A549 (cell line): ENCODE results near the gene ICAM5. TPM values are rescaled to one million over a fixed set of nuclear protein-coding genes. Genes with fewer than 3 reads are reported as not detected.

ENCODE experiments used
- ATAC-seq, 2 experiments: fragments of 200-7000 bp in 1 of 2; fragments of >200 bp in 1 of 2; cut with Nextera tagmentation in 1 of 2; cut with Tn5 transposase in 1 of 2; 3 replicates each; pipeline versions ENCODE4 v1.8.0 to v1.9.1; 2018 to 2020; ENCODE audit warnings: mild to moderate bottlenecking in 1 of 2, moderate library complexity in 1 of 2
- CTCF ChIA-PET: fragments of 300-600 bp; sonication (Branson Sonifier 250); formaldehyde crosslinking; extraction: SDS; loops from one replicate; lab custom pipeline; 2021; ENCODE audit warnings: antibody characterized with exemption, inconsistent platforms; lab: Yijun Ruan, JAX
- POLR2A ChIA-PET: fragments of 350-600 bp; formaldehyde crosslinking; extraction: SDS; loops from one replicate; lab custom pipeline; 2021; ENCODE audit warnings: antibody characterized with exemption, inconsistent platforms; lab: Yijun Ruan, JAX
- DNase-seq, 2 experiments: peaks; one replicate each; pipeline versions ENCODE4 v3.0.0 to v3.0.0-alpha.2; 2011 to 2016; ENCODE audit warnings: low read depth in 1 of 2, low spot score in 1 of 2
- FAIRE-seq: peaks from 2 replicates; lab custom pipeline; 2011; peaks lifted over from hg19 to GRCh38; lab: Jason Lieb, UNC
- H3K27ac ChIP-seq, 2 experiments: fragments of >200 bp; sonication (Bioruptor Twin); formaldehyde crosslinking; 3 replicates each; pipeline ENCODE4 v1.5.1; 2016 to 2017
- H3K4me1 ChIP-seq: fragments of >200 bp; sonication (Bioruptor Twin); formaldehyde crosslinking; 3 replicates; pipeline ENCODE4 v1.6.1; 2016
- H3K4me2 ChIP-seq: fragments of >200 bp; sonication (Bioruptor Twin); formaldehyde crosslinking; 3 replicates; pipeline ENCODE4 v1.6.1; 2016
- H3K4me3 ChIP-seq: fragments of >200 bp; sonication (Bioruptor Twin); formaldehyde crosslinking; 3 replicates; pipeline ENCODE4 v1.5.1; 2016
- H3K9me3 ChIP-seq: fragments of >200 bp; sonication (Bioruptor Twin); formaldehyde crosslinking; 3 replicates; pipeline ENCODE4 v1.6.1; 2016
- BHLHE40 ChIP-seq: IDR thresholded peaks from 2 replicates; pipeline ENCODE4 v1.6.1; 2012; ENCODE audit warnings: low read depth, low read length, inconsistent platforms
- CBX8 ChIP-seq: fragments of 200-600 bp; sonication (generic); IDR thresholded peaks from 2 replicates; pipeline ENCODE4 v1.6.1; 2016
- CTCF ChIP-seq: fragments of >200 bp; sonication (Bioruptor Twin); formaldehyde crosslinking; IDR thresholded peaks from 3 replicates; pipeline ENCODE4 v1.5.1; 2016
- ESRRA ChIP-seq: fragments of 150-350 bp; IDR thresholded peaks from 2 replicates; pipeline ENCODE4 v1.6.1; 2014; ENCODE audit warnings: mild to moderate bottlenecking, low read length, borderline replicate concordance
- FOXS1 ChIP-seq: fragments of 250-450 bp; sonication (Bioruptor Pico); IDR thresholded peaks from 2 replicates; pipeline ENCODE4 v1.5.0; 2020; ENCODE audit warnings: mild to moderate bottlenecking, moderate library complexity
- HOXA7 ChIP-seq: fragments of 250-450 bp; sonication (Bioruptor Pico); IDR thresholded peaks from 2 replicates; pipeline ENCODE4 v1.5.0; 2020; ENCODE audit warnings: mild to moderate bottlenecking, moderate library complexity
- HOXB5 ChIP-seq: fragments of 250-450 bp; sonication (Bioruptor Pico); IDR thresholded peaks from 2 replicates; pipeline ENCODE4 v1.5.0; 2020; ENCODE audit warnings: mild to moderate bottlenecking, moderate library complexity
- KDM5A ChIP-seq: fragments of 200-600 bp; sonication (generic); IDR thresholded peaks from 2 replicates; pipeline ENCODE4 v1.6.1; 2016; ENCODE audit warnings: antibody characterized with exemption, mild to moderate bottlenecking
- MAX ChIP-seq: IDR thresholded peaks from 2 replicates; pipeline ENCODE4 v1.6.1; 2012
- RAD21 ChIP-seq, 2 experiments: fragments of >200 bp in 1 of 2; sonication (Bioruptor Twin) in 1 of 2; formaldehyde crosslinking in 1 of 2; IDR thresholded peaks in 1 of 2; conservative IDR thresholded peaks in 1 of 2; 2 replicates in 1 of 2; 3 replicates in 1 of 2; pipeline ENCODE4 v1.6.1; 2012 to 2018; ENCODE audit warnings: inconsistent platforms in 1 of 2
- RFX5 ChIP-seq: fragments of 450-650 bp; IDR thresholded peaks from 2 replicates; pipeline ENCODE4 v1.7.1; 2014; ENCODE audit warnings: antibody characterized with exemption, mild to moderate bottlenecking, moderate library complexity
- SMC3 ChIP-seq: fragments of >200 bp; sonication (Bioruptor Twin); formaldehyde crosslinking; IDR thresholded peaks from 3 replicates; pipeline ENCODE4 v1.6.1; 2018; ENCODE audit warnings: inconsistent platforms
- ZC3H11A ChIP-seq: fragments of 450-650 bp; IDR thresholded peaks from 2 replicates; pipeline ENCODE4 v1.6.1; 2014; ENCODE audit warnings: antibody characterized with exemption, mild to moderate bottlenecking
- ZFP36 ChIP-seq: fragments of 450-650 bp; IDR thresholded peaks from 2 replicates; pipeline ENCODE4 v1.6.1; 2014; ENCODE audit warnings: borderline replicate concordance; ENCODE audit not compliant: partially characterized antibody
- WGBS: methylation state at CpG from one replicate; pipeline ENCODE4 v1.1.6; 2017; ENCODE audit errors: missing lambda C conversion rate; 5-methylcytosine and 5-hydroxymethylcytosine counted together
- polyA plus RNA-seq, 4 experiments: library from polyadenylated mRNA; depleted of rRNA in 3 of 4; stranded (reverse); fragments of >200 nt; fragmentation: RNase III in 1 of 4; extraction: RNeasy Plus Mini Kit Qiagen cat#74134 plus additional on column Dnase treatment in 1 of 4; gene quantifications; 2 replicates in 3 of 4; 3 replicates in 1 of 4; pipeline ENCODE4 v1.2.3, GENCODE V29; 2011 to 2017

ICAM5 gene
- polyA plus RNA-seq, 2 of the 4 experiments (the other 2 are of a cell fraction) = 0.35 to 0.77 TPM

DNA sequence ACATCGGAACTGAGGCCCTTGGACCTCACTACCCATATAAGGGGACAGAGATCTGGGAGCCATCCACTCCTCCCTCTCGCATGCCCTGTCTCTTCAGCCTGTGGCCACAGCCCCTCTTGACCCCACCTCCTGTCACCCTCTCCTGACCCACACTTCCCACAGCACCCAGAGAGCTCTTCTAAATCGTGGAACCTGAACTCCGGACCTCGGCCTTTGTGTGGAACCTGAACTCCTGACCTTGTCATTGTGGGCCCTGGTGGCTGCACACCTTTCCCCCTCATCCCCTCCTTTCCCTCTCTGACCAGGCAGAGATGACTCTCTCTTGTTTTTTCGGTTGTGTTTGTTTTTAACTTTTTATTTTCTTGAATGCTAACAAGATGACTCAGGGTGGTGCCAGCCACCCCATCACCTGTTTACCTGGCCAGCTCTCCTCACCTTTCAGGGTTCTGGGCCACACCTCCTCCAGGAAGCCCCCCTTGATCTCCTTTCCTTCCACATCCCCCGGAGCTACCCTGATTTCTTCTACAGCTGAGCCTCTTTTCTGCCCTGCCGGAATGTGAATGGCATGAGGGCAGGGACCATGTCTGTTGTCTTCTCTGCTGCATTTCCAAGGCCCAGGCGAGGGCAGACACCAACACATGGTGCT is 32.7 kb upstream of the ICAM5 start:
- DNase-seq = no peak
- CTCF ChIA-PET = interaction anchor here (0.6 to 5.3 kb wide), 6 partner anchors 13 to 146 kb away, joined by 3 to 74 read pairs (median 10); partner anchors contain the start of genes CDC37, ICAM1 and ICAM5
- H3K4me3 ChIP-seq = no peak overlapping the region
- H3K4me2 ChIP-seq = no peak overlapping the region
- no peak for ATAC-seq
- 84% methylated on average over 9 of the region's 9 CpGs for WGBS
- POLR2A ChIA-PET = no interaction called here
- peaks cover 15% of the 10 kb centered on the region; the same call in 2 of the 3 replicates for H3K4me1 ChIP-seq
- no peak for FAIRE-seq
- no peaks in the 10 kb centered on the region for H3K9me3 ChIP-seq
- H3K27ac ChIP-seq = no peak overlapping the region
- no peak for TF ChIP-seq RFX5
- no peak for TF ChIP-seq ESRRA
- no peak for TF ChIP-seq HOXA7
- peak; percentile 2 for TF ChIP-seq ZFP36
- no peak for TF ChIP-seq CBX8
- TF ChIP-seq MAX = no peak

- CTCF ChIA-PET = interaction anchor here (0.5 to 5.3 kb wide), 35 partner anchors 8 to 327 kb away, joined by 3 to 77 read pairs (median 4); partner anchors contain the start of genes CDC37, ICAM1 and TYK2
- peaks cover 15% of the 10 kb centered on the region; the same call in 2 of the 3 replicates for H3K4me1 ChIP-seq
- TF ChIP-seq FOXS1 (CRISPR knock-in tag) (no peak), KDM5A (no peak), ZC3H11A (no peak), HOXB5 (CRISPR knock-in tag) (no peak)
- H3K4me2 ChIP-seq = no peak overlapping the region
- no peak overlapping the region for H3K4me3 ChIP-seq
- H3K9me3 ChIP-seq = no peaks in the 10 kb centered on the region
- no peak for FAIRE-seq
- no peak overlapping the region for H3K27ac ChIP-seq
- POLR2A ChIA-PET = interaction anchor here (0.5 to 1.0 kb wide), 2 partner anchors 122 to 170 kb away, joined by 3 to 6 read pairs; partner anchors contain the start of gene TYK2
- WGBS = 95% methylated on average over 11 of the region's 18 CpGs
- DNase-seq = no peak
- no peak for ATAC-seq
These were observed 31.6 kb upstream of the ICAM5 start for GRCh38 chr19:10258080-10258710.

GRCh38 chr19:10259162-10259905 is 30.4 kb upstream of the ICAM5 start:
- no peak overlapping the region for H3K4me2 ChIP-seq
- TF ChIP-seq RAD21 (conservative IDR thresholded peaks at IDR 0.05 in 1 of 2, IDR thresholded peaks at IDR 0.05 in 1 of 2) = peak; percentile 57 to 64
- TF ChIP-seq MAX = 0 out of 2 replicates have a peak, but pooled peaks have one; percentile 14
- peak; percentile 57 for TF ChIP-seq CTCF
- TF ChIP-seq SMC3 = peak; percentile 36; the same call in 1 of the 3 replicates
- no peak for TF ChIP-seq BHLHE40
- TF ChIP-seq, all 56 proteins: peak for 4
- ChIA-PET CTCF (interaction anchor here (0.5 to 5.3 kb wide), 42 partner anchors 8 to 329 kb away, joined by 3 to 77 read pairs (median 4); partner anchors contain the start of genes CDC37, ICAM1, ICAM5 and TYK2), POLR2A (interaction anchor here (0.6 to 1.7 kb wide), 5 partner anchors 10 to 333 kb away, joined by 3 to 9 read pairs (median 6); partner anchors contain the start of gene TYK2)
- peak; percentile 67 to 82; a peak in 5 of 6 replicates for ATAC-seq
- Histone ChIP-seq H3K4me1 (peaks cover 15% of the 10 kb centered on the region; the same call in 2 of the 3 replicates), H3K27ac (0 out of 6 replicates have a peak overlapping the region, but pooled peaks of 1 of the 2 experiments have one; percentile 21), H3K9me3 (no peaks in the 10 kb centered on the region), H3K4me3 (no peak overlapping the region)
- WGBS = 56% methylated on average over 20 of the region's 32 CpGs
- no peak for FAIRE-seq
- DNase-seq = peak in 1 of 2 experiments; percentile 86
